ENCODE measurements around the gene CDH13. TPM values are rescaled to one million over a fixed set of nuclear protein-coding genes. Genes with fewer than 3 reads are reported as not detected.

The CDH13 gene
- total RNA-seq, 2 donors from 2014 or later, result 228 to 280 TPM

DNA sequence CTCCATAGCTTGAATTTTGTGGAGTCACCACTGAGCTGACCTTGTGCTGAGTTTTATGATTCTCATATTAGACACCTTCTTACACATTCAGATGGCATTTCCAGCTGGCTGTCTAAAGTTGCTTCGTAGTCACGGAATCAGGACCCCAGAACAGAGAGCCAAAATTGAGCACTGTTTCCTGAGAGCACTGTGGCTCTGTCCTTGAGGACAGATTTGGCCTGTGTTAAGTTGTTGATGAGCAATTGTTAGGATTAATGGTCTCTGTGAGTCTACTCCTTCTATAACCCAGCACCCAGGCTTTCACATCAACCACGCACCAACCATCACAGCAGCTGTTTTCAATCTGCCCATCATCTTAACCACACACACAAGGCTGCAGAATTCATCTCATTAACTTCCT is 903.5 kb downstream of the CDH13 start:
- H3K4me3 ChIP-seq, result no peak overlapping the region
- no peak for DNase-seq (ENCODE audit: low spot score)
- H3K9me3 ChIP-seq, result no peaks in the 10 kb centered on the region
- H3K4me1 ChIP-seq (ENCODE audit: control insufficient read depth in 1 of 2, low read depth in 2 of 2), result no peaks in the 10 kb centered on the region
- no peak for ATAC-seq (ENCODE audit: insufficient number of reproducible peaks, low FRiP score, low read depth)
- H3K27me3 ChIP-seq (replicated peaks; ENCODE audit: insufficient read depth), result no peaks in the 10 kb centered on the region
- no peak overlapping the region for H3K27ac ChIP-seq
- H3K36me3 ChIP-seq, result no peaks in the 10 kb centered on the region
- TF ChIP-seq CTCF (IDR thresholded peaks at IDR 0.05), result no peak

DNA sequence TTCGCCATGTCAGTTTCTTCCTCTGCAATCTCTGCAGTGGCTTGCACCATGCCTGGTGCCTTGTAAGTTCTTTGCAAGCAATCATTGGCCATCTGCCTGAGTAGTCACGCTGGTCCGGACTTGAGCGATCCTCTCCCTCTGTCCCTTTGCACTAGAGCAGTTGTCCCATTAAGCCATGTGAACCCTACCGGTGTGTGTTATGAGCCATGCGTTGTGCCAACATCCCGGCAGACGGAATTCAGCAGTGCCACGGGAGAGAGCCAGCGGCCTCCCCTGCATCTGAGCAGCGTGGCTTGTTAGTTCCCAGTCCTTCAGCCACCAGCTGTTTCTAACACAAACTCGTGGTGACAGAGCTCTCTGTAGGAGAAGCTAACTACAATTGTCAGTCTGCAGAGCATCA is 905.9 kb downstream of the CDH13 start:
- Histone ChIP-seq H3K9me3 (no peaks in the 10 kb centered on the region), H3K4me1 (ENCODE audit: control insufficient read depth in 1 of 2, low read depth in 2 of 2) (no peaks in the 10 kb centered on the region), H3K27me3 (replicated peaks; ENCODE audit: insufficient read depth) (no peaks in the 10 kb centered on the region), H3K27ac (no peak overlapping the region), H3K36me3 (no peaks in the 10 kb centered on the region), H3K4me3 (no peak overlapping the region)
- DNase-seq (ENCODE audit: low spot score) (no peak), ATAC-seq (ENCODE audit: insufficient number of reproducible peaks, low FRiP score, low read depth) (no peak)
- TF ChIP-seq CTCF (IDR thresholded peaks at IDR 0.05), result no peak

DNA sequence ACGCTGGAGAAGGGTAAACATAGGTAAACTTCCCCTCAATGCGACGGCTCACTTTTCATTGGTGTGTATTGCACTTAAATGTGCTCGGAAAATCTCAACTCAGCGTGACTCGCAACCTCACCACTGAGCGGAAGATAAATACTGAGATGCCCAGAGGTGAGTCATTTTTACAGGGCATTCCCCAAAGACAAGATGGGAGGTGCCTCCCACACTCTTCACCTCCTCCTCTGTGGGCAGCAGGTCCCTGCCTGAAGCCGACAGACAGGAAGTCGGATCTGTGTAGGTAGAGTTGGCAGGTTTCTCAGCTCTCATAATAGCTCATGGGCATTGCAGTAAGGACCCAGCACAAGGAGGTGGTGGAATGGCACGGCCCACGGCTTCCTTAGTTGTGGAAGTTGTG is 906.4 kb downstream of the CDH13 start:
- no peak for DNase-seq (ENCODE audit: low spot score)
- TF ChIP-seq CTCF (IDR thresholded peaks at IDR 0.05), result no peak
- no peak for ATAC-seq (ENCODE audit: insufficient number of reproducible peaks, low FRiP score, low read depth)
- H3K36me3 ChIP-seq, result no peaks in the 10 kb centered on the region
- H3K9me3 ChIP-seq, result no peaks in the 10 kb centered on the region
- H3K4me1 ChIP-seq (ENCODE audit: control insufficient read depth in 1 of 2, low read depth in 2 of 2), result no peaks in the 10 kb centered on the region
- H3K27me3 ChIP-seq (replicated peaks; ENCODE audit: insufficient read depth), result no peaks in the 10 kb centered on the region
- no peak overlapping the region for H3K27ac ChIP-seq
- no peak overlapping the region for H3K4me3 ChIP-seq

- no peaks in the 10 kb centered on the region for H3K4me1 ChIP-seq (ENCODE audit: control insufficient read depth in 1 of 2, low read depth in 2 of 2)
- DNase-seq (ENCODE audit: low spot score) (no peak), ATAC-seq (ENCODE audit: insufficient number of reproducible peaks, low FRiP score, low read depth) (no peak)
- no peak overlapping the region for H3K4me3 ChIP-seq
- H3K27ac ChIP-seq, result no peak overlapping the region
- H3K9me3 ChIP-seq, result no peaks in the 10 kb centered on the region
- no peak for TF ChIP-seq CTCF (IDR thresholded peaks at IDR 0.05)
- no peaks in the 10 kb centered on the region for H3K27me3 ChIP-seq (replicated peaks; ENCODE audit: insufficient read depth)
- H3K36me3 ChIP-seq, result no peaks in the 10 kb centered on the region
These were observed 911.9 kb downstream of the CDH13 start for GRCh38 chr16:83538707-83539106.

- no peak for TF ChIP-seq CTCF (IDR thresholded peaks at IDR 0.05)
- ATAC-seq (ENCODE audit: insufficient number of reproducible peaks, low FRiP score, low read depth) (no peak), DNase-seq (ENCODE audit: low spot score) (no peak)
- H3K4me3 ChIP-seq, result no peak overlapping the region
- no peaks in the 10 kb centered on the region for H3K36me3 ChIP-seq
- H3K27ac ChIP-seq, result no peak overlapping the region
- no peaks in the 10 kb centered on the region for H3K9me3 ChIP-seq
- H3K27me3 ChIP-seq (replicated peaks; ENCODE audit: insufficient read depth), result no peaks in the 10 kb centered on the region
- H3K4me1 ChIP-seq (ENCODE audit: control insufficient read depth in 1 of 2, low read depth in 2 of 2), result no peaks in the 10 kb centered on the region
These were observed 913.1 kb downstream of the CDH13 start for GRCh38 chr16:83539736-83540490.
